OCI-M2 (cell line): ENCODE measurements around the gene GAPVD1.

Experiments used
- DNase-seq: peaks from one replicate; lab custom pipeline; 2025; ENCODE audit not compliant: unreplicated experiment; lab: John Stamatoyannopoulos, UW

The GAPVD1 gene

DNA sequence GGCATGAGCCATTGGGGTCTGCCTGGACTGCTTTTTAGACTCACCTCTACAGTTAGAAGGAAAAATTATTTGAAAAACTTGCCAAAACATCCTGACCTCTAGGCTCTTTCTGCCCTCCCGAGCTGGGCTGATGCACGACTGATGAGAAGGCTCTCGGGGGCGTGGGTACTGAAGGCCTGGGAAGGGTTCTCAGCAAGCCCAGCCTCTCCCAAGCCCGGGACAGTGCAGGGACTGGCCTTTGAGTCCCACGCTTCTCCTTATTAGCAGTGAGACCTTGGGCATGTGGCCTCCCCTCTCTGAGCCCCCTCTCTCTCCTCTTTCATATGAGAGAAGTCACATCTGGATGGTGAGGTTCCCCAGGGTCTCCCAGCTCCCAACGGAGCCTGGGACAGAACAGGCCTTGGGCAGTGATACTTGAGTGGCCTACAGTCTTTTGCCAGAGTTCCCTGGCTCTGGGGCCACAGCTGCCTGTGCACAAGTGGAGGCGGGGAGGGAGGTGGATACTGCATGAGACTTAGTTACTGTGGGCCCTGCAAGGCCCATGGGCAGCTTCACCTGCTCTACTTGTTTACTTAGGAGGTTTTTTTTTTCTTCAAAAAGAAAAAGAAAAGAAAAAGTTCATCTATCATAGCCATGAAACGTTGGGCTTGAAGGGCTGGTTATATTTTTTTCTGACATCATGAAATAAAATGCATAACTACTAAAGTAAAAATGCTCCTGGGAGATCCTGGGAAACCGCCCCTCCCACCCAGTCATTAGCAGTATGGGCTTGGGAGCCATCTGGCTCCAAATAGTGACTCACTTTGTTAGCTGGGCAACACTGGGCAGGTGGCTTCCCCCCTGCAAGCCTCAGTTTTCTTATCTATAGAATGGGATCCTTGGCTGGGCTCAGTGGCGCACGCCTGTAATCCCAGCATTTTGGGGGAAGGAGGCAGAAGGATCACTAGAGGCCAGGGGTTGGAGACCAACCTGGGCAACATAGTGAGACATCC lies 139.4 kb downstream of the GAPVD1 start:
- DNase-seq, result no peak

- no peak for DNase-seq
These were observed 143.1 kb downstream of the GAPVD1 start for GRCh38 chr9:125404733-125405132.

GRCh38 chr9:125405938-125406809 lies 144.5 kb downstream of the GAPVD1 start:
- DNase-seq, result no peak

DNA sequence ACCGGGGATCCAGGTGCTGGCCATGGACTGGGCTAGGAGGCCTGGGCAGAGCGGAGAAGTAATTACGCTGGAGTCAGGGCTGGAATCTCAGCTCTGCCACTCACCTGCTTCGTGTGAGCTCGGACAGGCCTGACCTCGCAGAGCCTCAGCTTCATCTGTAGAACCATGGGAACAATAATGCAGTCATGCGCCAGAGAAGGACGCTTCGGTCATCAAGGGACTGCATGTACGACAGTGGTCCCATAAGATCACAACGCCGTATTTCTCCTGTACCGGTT lies 145.1 kb downstream of the GAPVD1 start:
- DNase-seq, result no peak

DNA sequence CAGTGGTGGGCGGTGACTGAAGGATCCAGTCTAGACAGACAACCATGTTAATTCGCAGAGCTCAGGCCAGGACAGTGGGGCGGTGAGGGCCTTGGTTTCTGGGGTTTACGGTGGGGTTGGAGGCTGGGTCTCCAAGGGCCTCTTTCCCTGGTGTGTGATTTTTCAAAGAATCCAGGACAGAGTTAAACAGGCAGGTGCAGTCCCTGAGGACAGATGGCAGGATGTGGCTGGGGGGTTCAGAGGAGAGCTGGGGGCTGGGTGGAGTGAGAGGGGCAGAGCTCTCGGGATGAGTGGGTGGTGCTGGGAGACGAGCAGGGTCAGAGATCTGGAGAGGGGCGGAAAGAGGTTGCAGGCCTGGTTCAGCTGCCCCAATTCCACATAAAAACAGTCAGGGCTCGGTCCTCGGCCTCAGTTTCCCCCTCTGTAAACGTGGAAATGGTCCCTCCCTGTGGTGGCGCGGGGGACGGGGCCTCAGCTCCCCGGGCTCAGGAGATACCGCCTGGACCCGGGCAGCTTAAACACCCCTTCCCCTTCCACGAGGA lies 145.9 kb downstream of the GAPVD1 start:
- no peak for DNase-seq

DNA sequence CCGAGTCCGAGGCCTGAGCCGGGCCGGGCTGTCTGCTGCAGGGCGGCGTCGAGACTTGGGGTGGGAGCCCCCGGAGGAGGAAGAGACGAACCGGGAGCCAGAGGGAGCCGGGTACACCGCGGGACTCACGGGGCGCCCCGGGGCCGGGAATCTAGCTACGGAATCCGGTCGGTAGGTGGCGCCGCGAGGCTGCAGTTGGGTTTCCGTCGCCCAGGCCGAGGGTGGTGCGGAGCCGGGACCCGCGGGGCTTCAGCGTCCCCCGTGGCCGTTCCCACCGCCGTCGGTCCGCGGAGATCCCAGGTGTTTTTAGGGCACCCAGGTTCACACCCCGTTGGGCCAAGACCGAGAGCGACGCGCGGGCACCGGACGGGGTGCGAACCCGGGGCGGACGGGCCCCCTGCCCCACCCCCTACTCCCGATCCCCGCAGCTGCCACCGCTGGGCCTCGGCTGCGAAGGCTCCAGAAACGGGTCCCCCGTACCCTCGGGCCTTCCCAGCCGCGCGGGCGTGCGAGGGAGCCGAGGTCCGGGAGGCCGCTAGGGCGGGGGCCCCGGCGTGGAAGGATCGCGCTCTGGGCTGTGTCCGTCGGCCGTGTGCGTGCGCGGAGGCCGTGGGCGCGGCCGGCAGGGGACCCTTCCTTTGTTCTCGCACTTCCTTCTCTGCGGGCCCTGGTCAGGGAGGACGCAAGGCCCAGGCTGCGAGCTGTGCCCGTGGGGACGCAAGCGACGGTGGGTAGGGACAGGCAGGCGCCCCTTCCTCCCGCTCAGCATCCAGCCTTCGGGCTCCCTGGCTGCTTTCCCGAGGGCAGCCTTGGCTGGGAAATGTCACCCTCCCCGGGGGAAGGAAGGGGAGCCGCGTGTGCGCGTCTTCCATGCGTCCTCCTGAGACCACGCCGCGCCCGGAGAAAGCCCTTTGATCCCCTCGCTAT lies 146.6 kb downstream of the GAPVD1 start:
- DNase-seq, result peak; percentile 3

DNA sequence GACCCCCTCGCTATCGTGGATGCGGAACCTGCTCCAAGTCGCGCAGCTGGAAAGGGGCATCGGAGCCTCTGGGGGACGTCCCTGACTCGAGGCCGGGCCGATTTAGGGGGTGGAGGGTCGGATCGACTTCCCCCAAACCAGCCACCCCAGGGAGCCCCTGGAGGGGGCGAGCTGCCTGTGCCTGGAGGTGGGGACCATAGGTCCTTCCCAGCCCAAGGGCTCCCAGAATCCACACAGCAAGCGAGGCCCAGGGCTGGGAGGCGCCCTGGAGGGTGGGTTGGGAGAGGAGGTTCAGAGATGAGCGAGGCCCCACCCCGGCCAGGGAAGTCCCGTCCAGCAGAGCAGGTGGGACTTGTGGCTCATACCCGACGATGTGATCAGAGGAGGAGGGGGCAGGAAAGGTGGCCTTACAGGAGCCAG lies 147.6 kb downstream of the GAPVD1 start:
- no peak for DNase-seq

- no peak for DNase-seq
These were observed 148.3 kb downstream of the GAPVD1 start for GRCh38 chr9:125409637-125410521.

DNA sequence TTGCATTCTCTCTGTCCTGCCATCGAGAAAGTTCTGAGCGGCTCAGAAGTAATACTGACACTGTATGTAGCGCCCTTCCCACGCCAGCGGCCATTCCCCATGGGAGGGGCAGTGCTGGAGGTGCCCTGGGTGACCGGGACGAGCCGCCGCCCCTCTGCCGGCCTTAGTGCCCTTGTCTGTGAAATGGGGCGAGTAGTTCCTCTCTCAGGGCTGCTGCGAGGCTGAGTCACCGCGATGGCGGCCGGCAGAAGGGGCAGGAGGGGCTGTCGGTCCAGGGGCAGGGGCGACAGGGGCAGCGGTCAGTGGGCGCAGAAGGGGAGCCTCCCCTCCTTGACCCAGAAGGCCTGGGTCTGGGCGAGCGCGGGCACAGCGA lies 148.9 kb downstream of the GAPVD1 start:
- DNase-seq, result no peak

DNA sequence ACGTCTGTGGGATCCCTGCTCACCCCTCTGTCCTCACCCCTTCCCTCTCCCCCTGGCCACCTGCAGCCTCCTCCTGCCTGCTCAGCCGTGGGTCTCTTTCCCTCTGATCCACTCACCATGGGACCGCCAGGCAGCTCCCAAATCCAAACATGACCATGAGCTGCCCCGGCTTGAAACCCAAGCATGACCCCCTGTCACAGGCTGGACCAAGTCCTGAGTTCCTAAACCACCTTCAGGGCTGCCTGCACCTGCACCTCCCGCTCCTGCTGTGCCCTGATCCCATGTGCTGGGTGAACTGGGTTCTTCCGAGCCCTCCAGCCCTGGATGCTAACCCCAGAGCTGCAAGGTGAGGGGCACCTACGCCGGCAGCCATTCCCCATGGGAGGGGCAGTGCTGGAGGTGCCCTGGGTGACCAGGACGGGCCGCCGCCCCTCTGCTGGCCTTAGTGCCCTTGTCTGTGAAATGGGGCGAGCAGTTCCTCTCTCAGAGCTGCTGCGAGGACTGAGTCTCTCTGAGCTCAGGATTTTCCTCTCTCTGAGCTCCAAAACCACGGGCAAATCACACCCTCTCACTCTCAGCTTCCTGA lies 149.6 kb downstream of the GAPVD1 start:
- DNase-seq, result no peak

- no peak for DNase-seq
These were observed 150.5 kb downstream of the GAPVD1 start for GRCh38 chr9:125412166-125412565.

DNA sequence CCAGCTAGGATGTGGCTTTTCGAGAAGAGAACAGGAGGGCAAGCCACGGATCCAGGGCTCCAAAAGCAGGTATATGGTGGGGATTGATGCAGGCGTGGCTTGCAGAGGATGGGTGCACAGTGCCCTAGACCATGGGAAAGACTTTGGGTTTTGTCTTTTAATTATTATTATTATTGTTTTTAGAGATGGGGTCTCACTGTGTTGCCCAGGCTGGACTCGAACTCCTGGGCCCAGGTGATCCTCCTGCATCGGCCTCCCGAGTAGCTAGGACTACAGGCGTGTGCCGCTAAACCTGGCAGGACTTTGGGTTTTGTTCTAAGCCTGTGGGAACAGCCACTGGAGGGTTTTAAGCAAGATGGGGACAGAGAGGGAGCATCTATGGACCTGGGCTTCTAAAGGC lies 152.0 kb downstream of the GAPVD1 start:
- DNase-seq, result no peak

DNA sequence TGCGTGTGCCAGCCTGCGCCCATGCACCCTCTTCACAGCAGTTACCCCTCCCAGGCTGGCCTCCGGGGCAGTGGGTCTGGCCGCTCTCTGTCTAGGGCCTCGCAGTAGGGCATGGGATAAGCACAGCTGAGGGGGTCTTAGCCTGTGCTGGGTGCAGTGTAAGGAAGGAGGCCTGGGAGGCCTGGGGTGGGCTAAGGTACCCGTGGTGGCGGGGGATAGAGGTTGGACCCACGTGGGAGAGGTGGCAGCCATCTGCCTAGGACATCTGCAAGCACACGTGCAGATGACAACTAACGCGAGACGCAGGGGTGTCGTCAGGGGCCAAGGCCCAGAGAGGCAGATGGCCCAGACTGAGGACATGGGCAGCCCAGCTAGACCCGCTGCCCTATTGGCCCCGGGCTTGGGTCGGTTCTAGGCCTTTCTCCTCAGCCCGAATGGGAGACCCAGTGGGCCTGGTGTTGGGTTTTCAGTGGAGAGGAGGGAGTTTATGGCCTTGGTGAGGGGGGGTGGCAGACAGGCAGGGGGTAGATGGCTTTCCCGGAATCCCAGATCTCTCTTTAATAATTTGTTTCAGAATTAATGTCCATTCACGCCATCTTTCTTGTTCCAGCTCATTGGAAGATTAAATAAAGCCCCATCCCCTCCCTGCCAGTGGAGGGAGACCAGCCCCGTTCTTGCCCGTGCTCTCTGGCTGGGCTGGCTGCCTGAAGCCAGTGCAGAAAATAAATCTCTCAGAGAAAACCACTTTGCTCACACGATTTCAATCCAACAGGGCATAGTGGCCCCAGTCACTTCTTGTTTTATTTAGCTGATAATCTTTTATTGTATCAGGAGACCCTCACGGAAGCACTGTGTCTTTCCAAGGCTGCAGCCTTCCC lies 154.2 kb downstream of the GAPVD1 start:
- DNase-seq, result no peak

- no peak for DNase-seq
These were observed 154.9 kb downstream of the GAPVD1 start for GRCh38 chr9:125416517-125416916.
